ENCODE results near the gene GSTT2.

DNA sequence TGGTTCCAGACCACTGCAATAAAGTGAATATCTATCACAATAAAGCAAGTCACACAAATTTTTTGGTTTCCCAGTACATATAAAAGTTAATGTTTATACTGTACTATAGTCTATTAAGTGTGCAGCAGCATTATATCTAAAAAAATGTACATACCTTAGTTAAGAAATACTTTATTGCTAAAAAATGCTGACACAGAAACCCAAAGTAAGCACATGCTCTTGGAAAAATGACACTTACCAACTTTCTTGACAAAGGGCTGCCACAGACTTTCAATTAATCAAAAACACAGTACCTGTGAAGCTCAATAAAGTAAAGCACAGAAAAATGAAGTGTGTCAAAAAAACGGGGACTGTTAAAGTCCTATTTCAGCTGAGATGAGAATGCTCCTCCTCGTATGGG, 48.1 kb downstream of the GSTT2 start:
- TF ChIP-seq ZNF384 (IDR thresholded peaks at IDR 0.05): no peak
- no peak for TF ChIP-seq SUZ12 (IDR thresholded peaks at IDR 0.05)
- no peak for TF ChIP-seq FOXK2 (IDR thresholded peaks at IDR 0.05)
- TF ChIP-seq SP1 (IDR thresholded peaks at IDR 0.05): no peak
- TF ChIP-seq FOXM1 (IDR thresholded peaks at IDR 0.05; ENCODE audit: borderline replicate concordance): no peak
- TF ChIP-seq CTBP1 (IDR thresholded peaks at IDR 0.05; ENCODE audit: borderline replicate concordance): no peak
- no peak for TF ChIP-seq LEF1 (IDR thresholded peaks at IDR 0.05; ENCODE audit: borderline replicate concordance)
- no peak for TF ChIP-seq HDGF (IDR thresholded peaks at IDR 0.05; ENCODE audit: borderline replicate concordance)
- TF ChIP-seq ARNT (IDR thresholded peaks at IDR 0.05): no peak
- no peak for TF ChIP-seq NFRKB (IDR thresholded peaks at IDR 0.05)
- TF ChIP-seq BHLHE40 (IDR thresholded peaks at IDR 0.05; ENCODE audit: borderline replicate concordance): no peak
